Right lobe of liver (tissue), 6 donors: ENCODE results near the gene GPR25. TPM values are rescaled to one million over a fixed set of nuclear protein-coding genes. Genes with fewer than 3 reads are reported as not detected.

ENCODE experiments used
- ATAC-seq, 4 donors: fragments of 200-7000 bp; cut with Tn5 transposase; one replicate each; pipeline ENCODE4 v1.9.1; 2020; ENCODE audit warnings: mild to moderate bottlenecking in 4 of 4, moderate library complexity in 4 of 4
- DNase-seq, 3 donors: peaks; one replicate each; pipeline ENCODE4 v3.0.0-alpha.2; 2020
- H3K27ac ChIP-seq, 3 donors: fragments of 200-600 bp; one replicate each; pipeline ENCODE4 v1.8.0; 2022
- H3K27me3 ChIP-seq, 2 donors: fragments of 200-600 bp; one replicate each; pipeline ENCODE4 v1.8.0; 2022
- H3K36me3 ChIP-seq, 4 donors: fragments of 200-600 bp; sonication (generic) in 1 of 4; one replicate each; pipeline versions ENCODE4 v1.5.1 to v1.8.0; 2017 to 2022; ENCODE audit warnings: control low read depth in 1 of 4
- H3K4me1 ChIP-seq, 4 donors: fragments of 200-600 bp; sonication (generic) in 1 of 4; one replicate each; pipeline versions ENCODE4 v1.5.1 to v1.8.0; 2017 to 2022; ENCODE audit warnings: control low read depth in 1 of 4
- H3K4me3 ChIP-seq, 3 donors: fragments of 200-600 bp; one replicate each; pipeline ENCODE4 v1.8.0; 2022
- H3K9me3 ChIP-seq, 4 donors: fragments of 200-600 bp; sonication (generic) in 1 of 4; one replicate each; pipeline versions ENCODE4 v1.5.1 to v1.8.0; 2017 to 2022; ENCODE audit warnings: control low read depth in 1 of 4
- POLR2A ChIP-seq: fragments of 450-650 bp; IDR thresholded peaks from one replicate; pipeline ENCODE4 v1.6.1; 2017; ENCODE audit warnings: antibody characterized with exemption, mild to moderate bottlenecking
- WGBS: methylation state at CpG from one replicate; pipeline ENCODE4 v1.1.6; 2018; ENCODE audit warnings: low coverage, low lambda C conversion rate; ENCODE audit not compliant: insufficient coverage; ENCODE audit errors: missing lambda C conversion rate; 5-methylcytosine and 5-hydroxymethylcytosine counted together
- intact Hi-C, 2 donors: fragments of 100-400 bp; cut with DNase I; formaldehyde crosslinking; loops; one replicate each; pipeline versions ENCODE4 v1.11.2 to v1.14.1; 2022
- total RNA-seq, 6 experiments: library from RNA; depleted of rRNA in 2 of 6; stranded (reverse); fragments of >200 nt in 2 of 6; fragmentation: NEBNext Ultra II Directional in 3 of 6; extraction: Animal tissue kit (Norgen Biotek cat#: 25700) in 3 of 6; gene quantifications; one replicate each; pipeline versions ENCODE4 v1.1.0 to v1.2.4, GENCODE V29; 2016 to 2023
- TF ChIP-seq, protein P1 (sequence below), 4 donors: fragments of 200-600 bp in 3 of 4; fragments of 450-650 bp in 1 of 4; IDR thresholded peaks; one replicate each; pipeline versions ENCODE4 v1.5.1 to v1.8.0; 2016 to 2022; ENCODE audit warnings: antibody characterized with exemption in 4 of 4, mild to moderate bottlenecking in 2 of 4
- donor health status: DM: no; HTN: yes; CAD: no.
- donor health status: DM: no; HTN: no; CAD: no.
- donor health status: DM: no; HTN: no; CAD: no.
- donor health status: DM: no; HTN: yes; CAD: no.
- donor health status: DM: no; HTN: yes; CAD: no.

The GPR25 gene
- total RNA-seq, 6 experiments from 2014 or later = not detected

DNA sequence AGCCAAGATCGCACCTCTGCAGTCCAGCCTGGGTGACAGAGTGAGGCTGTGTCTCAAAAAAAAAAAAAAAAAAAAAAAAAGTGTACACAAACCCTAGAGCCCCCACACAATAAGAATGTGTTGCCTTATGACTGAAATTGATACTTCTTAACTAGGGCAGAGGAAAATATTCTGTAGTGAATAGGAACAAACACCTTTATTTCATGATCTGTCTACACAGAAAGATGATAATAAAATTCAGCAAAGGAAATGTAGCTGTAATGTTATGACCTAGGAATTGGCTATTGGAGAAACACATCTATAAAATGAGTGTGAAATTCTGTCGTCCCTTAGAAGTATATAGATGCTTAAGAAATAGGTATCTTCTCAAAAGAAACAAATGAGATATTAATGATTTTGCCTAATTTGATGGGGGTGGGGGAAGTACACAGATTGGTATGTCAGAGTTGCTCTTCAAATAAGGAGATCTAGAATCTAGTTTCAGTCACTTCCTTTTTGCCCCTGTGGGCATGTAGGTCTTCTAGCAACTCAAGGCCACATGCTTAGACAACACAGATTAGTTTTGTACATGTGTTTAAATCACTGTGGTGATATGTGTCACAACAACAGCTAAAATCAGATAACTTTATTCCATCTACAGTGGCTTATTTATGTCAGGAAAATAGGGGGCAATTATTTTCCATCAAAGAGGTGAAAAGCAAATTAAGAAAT lies 10.7 kb upstream of the GPR25 start:
- Histone ChIP-seq H3K36me3 (peaks cover 0 to 3% (median 0%) of the 10 kb centered on the region in 4 donors), H3K9me3 (no peaks in the 10 kb centered on the region), H3K4me1 (no peaks in the 10 kb centered on the region), H3K27me3 (no peaks in the 10 kb centered on the region), H3K4me3 (no peak overlapping the region), H3K27ac (no peak overlapping the region)
- DNase-seq (no peak), ATAC-seq (no peak)
- TF ChIP-seq, protein P1, sequence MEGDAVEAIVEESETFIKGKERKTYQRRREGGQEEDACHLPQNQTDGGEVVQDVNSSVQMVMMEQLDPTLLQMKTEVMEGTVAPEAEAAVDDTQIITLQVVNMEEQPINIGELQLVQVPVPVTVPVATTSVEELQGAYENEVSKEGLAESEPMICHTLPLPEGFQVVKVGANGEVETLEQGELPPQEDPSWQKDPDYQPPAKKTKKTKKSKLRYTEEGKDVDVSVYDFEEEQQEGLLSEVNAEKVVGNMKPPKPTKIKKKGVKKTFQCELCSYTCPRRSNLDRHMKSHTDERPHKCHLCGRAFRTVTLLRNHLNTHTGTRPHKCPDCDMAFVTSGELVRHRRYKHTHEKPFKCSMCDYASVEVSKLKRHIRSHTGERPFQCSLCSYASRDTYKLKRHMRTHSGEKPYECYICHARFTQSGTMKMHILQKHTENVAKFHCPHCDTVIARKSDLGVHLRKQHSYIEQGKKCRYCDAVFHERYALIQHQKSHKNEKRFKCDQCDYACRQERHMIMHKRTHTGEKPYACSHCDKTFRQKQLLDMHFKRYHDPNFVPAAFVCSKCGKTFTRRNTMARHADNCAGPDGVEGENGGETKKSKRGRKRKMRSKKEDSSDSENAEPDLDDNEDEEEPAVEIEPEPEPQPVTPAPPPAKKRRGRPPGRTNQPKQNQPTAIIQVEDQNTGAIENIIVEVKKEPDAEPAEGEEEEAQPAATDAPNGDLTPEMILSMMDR (IDR thresholded peaks at IDR 0.05) = no peak
- no peak for TF ChIP-seq POLR2A
- intact Hi-C loops = no loop called here
- WGBS = 79% methylated on average over 2 of the region's 2 CpGs

DNA sequence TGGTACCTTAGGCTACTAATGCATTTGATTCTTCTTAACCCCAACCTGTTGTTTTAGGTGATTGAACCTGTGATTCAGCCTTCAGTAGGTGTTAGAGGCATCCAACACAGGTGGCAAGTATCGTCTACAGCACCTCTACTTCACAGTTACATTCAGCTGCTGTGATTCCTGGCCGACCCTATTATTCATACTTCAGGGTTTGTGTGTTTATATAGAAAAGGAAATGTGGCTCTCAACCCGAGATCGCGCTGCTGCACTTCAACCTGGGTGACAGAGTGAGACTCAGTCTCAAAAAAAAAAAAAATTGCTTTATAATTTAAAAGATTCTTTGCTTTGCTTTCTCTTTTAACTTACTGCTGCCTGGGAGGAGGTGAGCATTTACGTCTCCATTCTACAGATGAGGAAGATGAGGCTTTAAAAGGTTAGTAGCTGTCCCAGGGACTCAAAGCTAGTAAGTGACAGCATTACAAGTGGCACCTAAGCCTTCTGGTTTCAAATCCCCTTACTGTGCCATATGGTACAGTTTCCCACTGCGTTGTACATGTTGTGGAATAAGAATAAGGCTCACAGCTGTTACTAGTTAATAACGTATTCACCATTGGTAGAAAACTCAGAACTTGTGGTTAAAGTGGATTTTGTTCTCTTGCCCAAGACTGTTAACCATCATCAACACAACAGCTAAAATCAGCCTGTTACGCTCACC lies 9.9 kb upstream of the GPR25 start:
- intact Hi-C loops = no loop called here
- Histone ChIP-seq H3K36me3 (peaks cover 0 to 3% (median 0%) of the 10 kb centered on the region in 4 donors), H3K27ac (no peak overlapping the region), H3K4me3 (no peak overlapping the region), H3K9me3 (no peaks in the 10 kb centered on the region), H3K27me3 (no peaks in the 10 kb centered on the region), H3K4me1 (no peaks in the 10 kb centered on the region)
- TF ChIP-seq POLR2A = no peak
- TF ChIP-seq, protein P1 (IDR thresholded peaks at IDR 0.05) = no peak
- no peak for ATAC-seq
- 83% methylated on average over 9 of the region's 9 CpGs for WGBS
- DNase-seq = no peak

DNA sequence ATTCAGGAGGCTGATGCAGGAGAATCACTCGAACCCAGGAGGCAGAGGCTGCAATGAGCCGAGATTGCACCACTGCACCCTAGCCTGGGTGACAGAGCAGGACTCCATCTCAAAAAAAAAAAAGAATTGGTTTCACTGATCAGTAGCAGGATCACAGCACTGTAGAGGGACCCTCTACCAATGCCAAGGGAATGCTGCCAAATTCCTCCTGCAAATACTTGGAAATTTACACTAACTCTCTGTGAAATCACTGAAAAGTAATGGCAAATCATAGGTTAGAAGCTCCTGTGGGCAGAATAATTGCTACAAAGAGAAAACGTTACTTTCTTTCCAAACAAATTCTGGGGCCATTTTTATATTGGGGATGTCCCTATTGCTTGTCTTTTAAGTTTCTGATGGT lies 6.7 kb upstream of the GPR25 start:
- no peak for TF ChIP-seq POLR2A
- TF ChIP-seq, protein P1 (IDR thresholded peaks at IDR 0.05) = no peak
- 72% methylated on average over 3 of the region's 3 CpGs for WGBS
- ATAC-seq (no peak), DNase-seq (no peak)
- Histone ChIP-seq H3K27me3 (no peaks in the 10 kb centered on the region), H3K9me3 (no peaks in the 10 kb centered on the region), H3K4me1 (no peaks in the 10 kb centered on the region), H3K36me3 (peaks cover 0 to 3% (median 0%) of the 10 kb centered on the region in 4 donors), H3K27ac (no peak overlapping the region), H3K4me3 (no peak overlapping the region)
- intact Hi-C loops = no loop called here

DNA sequence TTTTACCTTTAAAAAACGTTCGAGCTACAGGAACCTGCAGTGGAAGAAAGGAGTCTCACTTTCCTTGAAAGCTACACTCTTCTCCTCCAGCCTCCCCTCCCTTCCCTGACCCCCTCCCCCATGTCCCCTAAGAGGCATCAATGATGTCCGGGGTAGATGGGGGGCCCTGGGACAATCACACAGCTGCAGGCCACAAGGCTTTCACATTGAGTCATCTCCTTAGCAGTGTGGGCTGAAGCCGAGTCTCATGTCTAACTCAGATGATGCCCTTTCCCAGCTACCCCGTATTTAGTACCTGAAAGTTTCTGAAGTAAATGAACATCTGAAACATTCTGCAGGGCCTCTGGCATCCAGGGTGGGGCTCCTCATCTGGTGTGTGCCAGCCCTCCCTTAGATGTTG lies 6.3 kb upstream of the GPR25 start:
- ATAC-seq (peak in 1 of 4 donors; percentile 12), DNase-seq (no peak)
- WGBS = 41% methylated on average over 5 of the region's 5 CpGs
- Histone ChIP-seq H3K4me3 (no peak overlapping the region), H3K36me3 (peaks cover 0 to 3% (median 0%) of the 10 kb centered on the region in 4 donors), H3K27ac (no peak overlapping the region), H3K9me3 (no peaks in the 10 kb centered on the region), H3K27me3 (no peaks in the 10 kb centered on the region), H3K4me1 (no peaks in the 10 kb centered on the region)
- intact Hi-C loops = no loop called here
- TF ChIP-seq POLR2A = no peak
- TF ChIP-seq, protein P1 (IDR thresholded peaks at IDR 0.05) = no peak
